Muscle of back (tissue), 11 donors: Measurements from ENCODE around the gene BTN3A1. TPM values are rescaled to one million over a fixed set of nuclear protein-coding genes. Genes with fewer than 3 reads are reported as not detected.
"Not testable (repeated sequence)": the region's sequence is repeated elsewhere in the genome, so short reads cannot be mapped to it uniquely, and the experiment has no call there.

Source experiments
- DNase-seq, 3 donors: peaks; one replicate each; pipeline versions ENCODE4 v3.0.0 to v3.0.0-alpha.2; 2013
- polyA plus RNA-seq, 10 donors: library from polyadenylated mRNA; unstranded; fragments of 120-200 nt; gene quantifications; one replicate each; pipeline ENCODE4 v1.2.1, GENCODE V29; 2013; ENCODE audit not compliant: insufficient read length in 10 of 10

Gene BTN3A1
- polyA plus RNA-seq, 10 donors, result 18.2 to 37.0 (median 22.1) TPM

DNA sequence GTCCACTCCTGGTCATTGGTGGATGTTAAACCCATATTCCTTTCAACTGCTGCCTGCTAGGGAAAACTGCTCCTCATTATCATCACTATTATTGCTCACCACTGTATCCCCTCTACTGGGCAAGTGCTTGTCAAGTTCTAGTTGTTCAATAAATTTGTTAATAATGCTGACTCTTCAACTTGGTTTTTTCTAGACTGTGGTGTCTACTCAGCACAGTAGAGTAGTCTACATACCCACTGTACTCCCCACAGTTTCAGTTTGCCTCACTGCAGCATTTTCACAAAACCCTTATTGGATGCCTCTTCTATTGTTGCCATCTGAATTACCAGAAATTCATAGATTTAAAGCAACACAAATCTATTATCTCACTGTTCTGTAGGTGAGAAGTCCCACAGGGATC is 23.9 kb upstream of the BTN3A1 start:
- not testable (repeated sequence) for DNase-seq

DNA sequence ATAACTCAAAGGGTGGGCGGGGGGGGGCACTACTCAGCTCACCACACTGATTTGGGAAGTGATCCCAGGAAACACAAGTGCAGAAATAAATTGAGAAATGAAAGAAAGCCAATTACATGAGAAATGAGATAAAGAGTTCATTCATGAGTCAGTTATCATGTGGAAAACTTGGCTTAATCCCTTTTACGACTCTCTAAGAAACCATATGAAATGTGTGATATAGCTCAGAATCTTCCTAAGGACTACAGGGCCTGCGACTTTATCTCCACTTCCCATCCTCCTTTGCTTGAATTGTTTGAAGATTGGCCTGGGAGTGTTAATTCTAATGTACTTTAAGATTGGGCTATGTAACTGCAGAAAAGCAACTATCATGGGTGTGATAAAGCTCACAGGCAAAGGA is 22.8 kb upstream of the BTN3A1 start:
- no peak for DNase-seq

DNA sequence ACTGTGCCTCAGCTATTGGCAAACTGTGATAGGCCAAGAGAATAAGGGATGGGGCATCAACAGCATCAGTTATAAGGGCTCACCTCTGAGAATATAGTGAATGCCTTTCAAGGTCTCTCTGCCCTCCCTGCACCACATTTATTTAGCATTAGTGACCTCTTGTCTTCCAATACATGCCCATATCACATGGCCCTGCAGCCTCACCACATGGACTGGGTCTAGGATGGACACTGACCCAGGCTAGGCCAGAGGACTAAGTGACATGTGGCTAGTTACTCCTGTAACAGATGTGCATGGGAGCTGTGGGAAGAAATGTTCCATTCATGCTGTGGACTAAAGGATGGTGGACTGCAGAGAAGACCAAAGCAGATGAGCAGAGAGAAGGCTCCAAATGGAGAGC is 22.3 kb upstream of the BTN3A1 start:
- no peak for DNase-seq

DNA sequence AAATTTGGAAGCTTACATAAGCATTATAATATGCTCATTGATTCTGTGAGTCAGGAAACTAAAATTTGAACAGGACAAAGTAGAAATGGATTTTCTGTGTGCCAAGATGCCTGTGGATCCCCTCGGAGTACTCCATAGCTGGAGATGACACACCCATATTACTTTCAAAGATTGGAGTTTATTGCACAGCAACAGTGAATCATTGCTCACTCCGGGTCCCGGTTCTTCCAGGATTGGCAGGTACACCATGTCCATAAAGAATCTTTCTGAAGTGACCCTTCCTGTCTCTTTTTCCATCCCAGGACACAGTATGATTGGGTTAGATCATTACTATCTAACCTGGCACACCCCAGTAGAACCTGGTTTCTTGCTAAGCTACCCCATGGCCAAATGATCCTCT is 21.8 kb upstream of the BTN3A1 start:
- no peak for DNase-seq

DNA sequence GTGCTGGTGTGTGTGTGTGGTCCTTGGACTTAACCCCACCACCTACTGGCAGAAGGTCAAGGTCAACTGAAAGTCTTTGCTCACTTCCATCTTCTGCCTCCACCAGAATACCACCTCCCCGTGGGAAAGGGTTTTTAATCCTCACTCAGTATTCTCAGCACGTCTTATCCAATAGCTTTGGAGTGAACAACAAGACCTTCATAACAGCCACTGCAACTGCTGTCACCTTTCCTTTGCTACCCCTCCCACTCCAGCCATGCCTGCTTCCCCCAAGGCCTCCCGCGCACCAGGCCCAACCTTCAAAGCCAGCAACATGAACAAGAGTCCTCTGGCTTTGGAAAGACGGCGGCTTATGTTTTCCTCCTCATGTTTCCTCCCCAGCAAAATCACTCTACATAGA is 20.0 kb upstream of the BTN3A1 start:
- DNase-seq, result no peak

DNA sequence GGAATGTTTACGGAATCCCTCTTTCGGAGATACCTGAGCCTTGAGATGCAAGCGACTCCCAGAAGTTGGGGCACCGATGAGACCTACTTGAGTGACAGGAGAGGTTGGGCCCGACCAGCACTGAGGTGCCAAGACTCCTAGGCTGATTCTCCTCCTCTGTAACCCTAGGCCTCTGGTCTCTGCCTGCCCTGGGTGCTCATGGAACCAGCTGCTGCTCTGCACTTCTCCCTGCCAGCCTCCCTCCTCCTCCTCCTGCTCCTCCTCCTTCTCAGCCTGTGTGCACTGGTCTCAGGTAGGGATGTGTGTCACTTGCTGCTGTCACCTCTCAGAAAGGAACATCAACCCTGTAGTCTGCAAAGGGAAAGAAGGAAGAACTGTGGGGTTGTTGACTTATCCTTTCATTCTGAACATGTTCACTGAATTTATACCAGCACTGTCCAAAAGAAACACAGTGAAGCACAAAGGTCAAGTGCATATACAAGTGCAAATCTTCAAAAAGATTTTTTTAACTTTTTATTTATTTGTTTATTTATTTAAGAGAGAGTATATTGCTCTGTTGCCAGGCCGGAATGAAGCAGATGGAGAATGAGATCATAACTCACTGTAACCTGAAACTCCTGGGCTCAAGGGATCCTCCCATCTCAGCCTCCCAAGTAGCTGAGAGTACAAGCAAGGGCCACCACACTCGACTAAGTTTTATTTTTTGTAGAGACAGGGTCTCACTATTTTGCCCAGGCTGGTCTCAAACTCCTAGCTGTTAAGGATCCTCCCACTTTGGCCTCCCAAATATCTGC is 18.3 kb upstream of the BTN3A1 start:
- DNase-seq, result peak in 1 of 3 donors; percentile 71

DNA sequence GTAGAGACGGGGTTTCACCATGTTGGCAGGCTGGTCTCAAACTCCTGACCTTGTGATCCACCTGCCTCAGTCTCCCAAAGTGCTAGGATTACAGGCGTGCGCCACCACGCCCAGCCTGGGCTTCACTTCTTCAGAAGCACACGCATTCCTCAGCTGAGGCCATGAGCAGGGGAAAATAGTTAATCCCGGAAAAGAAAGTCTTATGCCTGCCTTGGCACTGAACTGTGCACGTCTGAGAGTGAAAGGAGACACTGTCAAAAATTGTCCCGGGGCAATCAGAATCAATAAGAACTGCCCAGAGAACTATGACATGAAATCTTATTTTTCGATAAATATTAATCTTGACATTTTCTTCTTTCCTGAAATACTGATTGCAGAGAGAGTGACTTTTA is 16.3 kb upstream of the BTN3A1 start:
- DNase-seq, result no peak

DNA sequence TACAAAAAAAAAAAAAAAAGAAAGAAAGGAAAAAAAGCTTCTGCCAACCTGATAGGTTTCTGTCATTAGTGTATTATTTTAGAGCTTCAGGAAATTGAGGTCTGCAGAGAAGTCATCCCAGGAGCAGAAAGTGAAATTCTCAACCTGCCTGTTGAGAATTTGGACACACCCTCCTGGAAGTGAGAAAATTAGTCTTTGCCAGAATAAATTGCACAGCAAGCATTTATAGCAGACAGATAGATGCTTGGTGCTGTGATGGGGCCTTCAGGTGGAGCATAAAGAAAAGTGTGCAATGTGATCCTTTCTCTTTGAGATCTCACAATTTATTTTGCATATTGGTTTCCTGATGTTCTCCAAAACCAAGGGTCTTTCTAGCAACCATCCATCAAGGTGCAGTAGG is 14.5 kb upstream of the BTN3A1 start:
- no peak for DNase-seq

DNA sequence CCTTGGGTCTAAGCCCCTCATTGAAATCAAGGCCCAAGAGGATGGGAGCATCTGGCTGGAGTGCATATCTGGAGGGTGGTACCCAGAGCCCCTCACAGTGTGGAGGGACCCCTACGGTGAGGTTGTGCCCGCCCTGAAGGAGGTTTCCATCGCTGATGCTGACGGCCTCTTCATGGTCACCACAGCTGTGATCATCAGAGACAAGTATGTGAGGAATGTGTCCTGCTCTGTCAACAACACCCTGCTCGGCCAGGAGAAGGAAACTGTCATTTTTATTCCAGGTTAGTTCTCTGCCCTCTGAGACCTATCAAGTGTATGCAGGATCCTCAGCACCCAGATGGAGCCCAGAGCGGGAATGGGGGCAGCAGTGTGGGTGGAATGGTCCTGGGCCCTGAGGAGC is 14.1 kb upstream of the BTN3A1 start:
- no peak for DNase-seq

DNA sequence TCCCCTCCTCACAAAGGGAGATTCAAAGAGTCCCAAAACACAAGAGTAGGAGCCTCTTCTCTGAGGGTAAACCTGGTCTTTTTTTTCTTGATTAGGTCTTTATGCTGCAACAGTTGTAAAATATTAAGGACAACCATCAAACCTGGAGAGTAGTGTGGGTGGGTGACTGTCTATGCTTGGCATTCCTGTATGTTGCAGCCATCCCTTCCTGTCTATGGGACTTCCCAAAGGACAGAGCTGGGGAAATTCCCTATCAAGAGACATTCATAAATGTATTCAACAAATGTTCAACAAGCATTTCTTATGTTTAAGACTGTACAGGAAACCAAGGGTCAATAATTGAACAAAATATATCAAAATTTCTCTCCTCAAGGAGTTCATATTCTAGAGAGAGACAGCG is 13.6 kb upstream of the BTN3A1 start:
- DNase-seq, result no peak

DNA sequence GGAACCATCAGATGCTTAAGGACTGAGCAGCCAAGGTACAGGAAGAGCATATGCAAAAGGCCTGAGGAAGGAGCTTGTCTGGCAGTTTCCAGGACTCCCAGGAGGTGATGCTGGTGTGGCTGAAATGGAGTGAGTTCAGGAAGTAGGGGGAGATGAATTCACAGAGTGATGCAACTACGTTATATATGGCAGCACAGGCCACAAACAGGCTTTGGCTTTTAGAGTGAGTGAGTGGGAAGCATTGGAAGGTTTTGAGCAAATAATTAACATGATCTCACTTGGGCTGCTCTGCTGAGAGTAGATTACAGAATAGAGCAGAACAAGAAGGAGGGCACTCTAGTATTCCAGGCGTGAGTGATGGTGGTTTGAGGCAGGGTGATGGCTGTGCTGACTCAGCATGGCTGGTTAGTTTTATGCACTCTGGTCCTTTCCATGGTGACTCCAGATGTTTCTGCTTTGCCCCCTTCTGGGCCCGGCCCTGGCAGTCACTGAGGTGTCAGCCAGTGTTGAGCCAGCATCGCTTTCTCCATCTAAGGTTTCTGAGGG is 12.7 kb upstream of the BTN3A1 start:
- no peak for DNase-seq

DNA sequence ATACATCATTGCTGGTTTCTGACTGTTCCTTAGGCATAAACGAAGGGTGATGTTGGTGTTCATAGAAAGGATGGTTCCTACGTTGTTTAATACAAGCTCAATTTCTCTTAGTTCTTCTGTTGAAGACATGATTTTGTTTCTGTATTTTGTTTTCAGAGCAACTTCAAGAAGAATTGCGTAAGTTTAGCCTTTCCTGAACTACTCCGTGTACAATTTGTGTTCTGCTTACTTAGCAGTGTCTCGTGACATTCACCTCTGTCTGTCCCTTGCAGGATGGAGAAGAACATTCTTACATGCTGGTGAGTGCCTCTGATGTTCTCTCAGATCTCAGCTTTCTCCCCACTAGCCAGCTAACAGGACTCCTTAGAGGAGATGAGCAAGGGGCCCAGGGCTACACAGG is 11.5 kb upstream of the BTN3A1 start:
- no peak for DNase-seq

DNA sequence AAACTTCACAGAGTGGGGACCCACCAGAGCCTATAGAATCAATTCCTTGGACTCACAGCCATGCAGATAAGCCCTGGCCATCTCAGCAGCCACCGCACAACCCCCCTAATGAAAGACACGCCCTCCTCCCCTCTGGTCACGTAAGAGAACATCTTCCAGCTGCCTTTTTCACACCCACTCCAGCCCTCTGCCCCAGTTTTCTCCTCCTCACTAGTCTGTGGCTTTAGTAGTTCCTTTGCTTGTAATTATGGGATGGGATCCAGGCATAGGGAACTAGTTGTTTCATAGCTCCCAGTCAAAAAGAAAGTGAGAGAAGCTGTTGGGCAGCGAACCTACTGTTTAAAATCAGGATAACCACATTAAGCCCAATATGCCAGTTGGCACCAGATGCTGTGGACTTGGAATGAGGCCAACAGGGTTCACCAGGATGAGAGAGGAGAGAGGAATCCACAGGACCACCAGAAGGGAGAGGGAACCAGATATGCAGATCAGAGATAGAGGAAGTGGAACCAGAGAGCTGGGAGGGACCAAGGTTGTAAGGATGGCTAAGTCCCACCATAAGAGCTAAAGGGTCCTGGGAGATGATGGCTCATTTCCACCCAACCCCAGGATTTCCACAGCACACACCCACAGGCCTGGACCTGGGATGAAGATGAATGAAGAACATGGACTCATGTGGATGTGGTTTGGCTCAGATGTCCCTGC is 9.0 kb upstream of the BTN3A1 start:
- no peak for DNase-seq

DNA sequence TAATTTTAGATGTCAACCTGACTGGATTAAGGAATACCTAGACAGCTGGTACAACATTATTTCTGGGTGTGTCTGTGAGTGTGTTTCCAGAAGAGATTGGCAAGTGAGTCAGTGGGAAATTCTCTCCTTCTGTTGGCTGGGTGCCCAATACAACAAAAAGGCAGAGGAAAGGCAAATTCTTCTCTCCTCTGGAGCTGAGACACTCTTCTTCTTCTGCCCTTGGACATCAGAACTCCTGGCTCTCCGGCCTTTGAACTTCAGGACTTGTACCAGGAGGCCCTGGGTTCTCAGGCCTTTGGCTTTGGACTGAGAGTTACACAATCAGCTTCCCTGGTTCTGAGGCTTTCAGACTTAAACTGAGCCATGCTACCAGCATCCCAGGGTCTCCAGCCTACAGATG is 7.8 kb upstream of the BTN3A1 start:
- DNase-seq, result peak in 1 of 3 donors; percentile 37

DNA sequence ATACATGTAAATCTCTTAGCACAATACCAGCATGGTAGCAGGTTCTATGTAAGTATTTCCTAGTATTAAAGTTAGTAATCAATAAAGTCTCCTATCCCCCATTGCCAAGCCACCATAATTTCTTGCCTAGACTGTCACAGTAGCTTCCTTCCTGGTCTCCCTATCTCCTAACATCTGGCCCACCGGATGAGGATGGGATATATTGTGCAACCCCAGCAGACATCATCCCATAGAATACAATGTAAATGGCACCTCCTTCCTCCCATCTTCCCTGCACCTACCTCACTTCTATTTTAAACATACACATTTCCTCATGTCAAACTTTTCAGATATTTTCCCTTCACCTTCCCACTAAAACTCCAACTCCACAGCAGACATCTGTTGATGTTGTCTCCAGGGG is 3.5 kb upstream of the BTN3A1 start:
- no peak for DNase-seq

DNA sequence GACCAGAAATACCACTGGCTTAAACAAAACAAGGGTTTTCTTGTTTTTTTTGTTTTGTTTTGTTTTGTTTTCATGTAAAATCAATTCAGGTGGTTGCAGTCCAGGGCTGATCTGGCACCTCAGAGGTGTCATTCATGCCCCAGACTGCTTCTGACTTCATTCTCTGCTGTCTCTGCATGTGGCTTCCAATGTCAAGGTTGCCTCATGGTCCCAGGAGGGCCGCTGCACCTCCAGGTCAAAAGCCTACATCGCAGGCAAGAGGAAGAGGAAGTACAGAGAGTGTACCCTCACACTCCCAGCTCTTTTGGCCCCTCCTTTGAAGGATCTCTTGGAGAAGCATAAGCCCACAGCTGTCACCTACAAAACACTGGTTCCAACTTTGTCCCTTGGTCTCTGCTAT is 1.4 kb upstream of the BTN3A1 start:
- DNase-seq, result no peak

DNA sequence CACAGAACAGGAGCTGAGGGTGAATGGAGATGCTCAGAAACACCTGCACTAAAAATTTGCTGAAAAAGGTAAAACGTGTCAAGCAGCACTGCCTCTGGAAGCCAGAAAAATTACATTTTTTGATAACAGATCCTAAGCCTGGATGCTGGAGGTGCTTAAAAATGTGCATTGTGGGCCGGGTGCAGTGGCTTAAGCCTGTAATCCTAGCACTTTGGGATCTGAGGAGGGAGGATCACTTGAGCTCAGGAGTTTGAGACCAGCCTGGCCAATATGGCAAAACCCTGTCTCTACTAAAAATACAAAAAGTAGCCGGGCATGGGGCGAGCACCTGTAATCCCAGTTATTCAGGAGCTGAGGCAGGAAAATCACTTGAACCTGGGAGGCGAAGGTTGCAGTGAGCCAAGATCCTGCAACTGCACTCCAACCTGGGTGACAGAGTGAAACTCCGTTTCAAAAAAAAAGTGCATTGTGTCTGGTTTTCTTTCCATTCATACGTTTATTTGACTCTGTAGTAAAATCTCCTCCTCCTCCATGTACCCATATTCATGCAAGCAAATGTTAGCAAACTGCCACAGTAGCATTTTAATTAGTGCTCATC is 587 bp upstream of the BTN3A1 start:
- DNase-seq, result peak in 1 of 3 donors; percentile 20

DNA sequence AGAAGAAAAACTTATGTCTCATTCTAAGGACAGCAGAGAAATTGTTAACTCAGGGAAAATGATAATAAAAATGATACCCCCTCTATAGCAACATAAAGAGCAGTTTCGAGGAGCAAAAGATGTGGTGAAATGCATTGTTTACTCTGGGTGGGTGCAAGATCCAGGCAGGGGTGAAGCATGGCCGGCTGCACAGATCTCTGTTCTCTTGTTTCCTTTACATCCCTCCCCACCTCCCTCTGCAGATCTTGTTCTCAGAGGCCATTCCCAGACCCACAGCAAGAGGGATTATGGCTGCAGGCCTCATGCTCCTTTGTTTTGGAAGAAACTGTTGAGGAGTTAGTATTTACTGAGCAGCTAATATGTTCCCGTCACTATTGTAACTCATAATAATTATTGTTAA is 1.8 kb downstream of the BTN3A1 start:
- DNase-seq, result no peak

DNA sequence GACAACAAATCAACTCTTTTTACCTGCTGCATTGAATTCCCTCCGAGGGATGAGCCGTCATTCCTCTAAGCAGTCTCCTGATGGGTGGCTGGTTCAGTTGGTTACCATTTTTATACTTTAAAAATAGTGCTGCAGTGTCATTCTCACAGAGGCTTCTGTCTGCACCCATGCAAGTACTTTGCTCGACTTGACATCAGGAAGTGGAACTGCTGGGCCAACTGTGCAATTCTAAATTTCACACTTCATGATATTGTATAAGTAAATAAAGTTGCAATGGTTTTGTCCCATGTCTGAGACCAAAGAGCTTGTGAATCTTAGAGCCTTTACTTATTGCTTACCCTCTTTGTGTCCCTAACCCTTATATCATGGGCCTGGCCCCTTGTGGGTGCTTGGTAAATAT is 2.5 kb downstream of the BTN3A1 start:
- DNase-seq, result no peak

DNA sequence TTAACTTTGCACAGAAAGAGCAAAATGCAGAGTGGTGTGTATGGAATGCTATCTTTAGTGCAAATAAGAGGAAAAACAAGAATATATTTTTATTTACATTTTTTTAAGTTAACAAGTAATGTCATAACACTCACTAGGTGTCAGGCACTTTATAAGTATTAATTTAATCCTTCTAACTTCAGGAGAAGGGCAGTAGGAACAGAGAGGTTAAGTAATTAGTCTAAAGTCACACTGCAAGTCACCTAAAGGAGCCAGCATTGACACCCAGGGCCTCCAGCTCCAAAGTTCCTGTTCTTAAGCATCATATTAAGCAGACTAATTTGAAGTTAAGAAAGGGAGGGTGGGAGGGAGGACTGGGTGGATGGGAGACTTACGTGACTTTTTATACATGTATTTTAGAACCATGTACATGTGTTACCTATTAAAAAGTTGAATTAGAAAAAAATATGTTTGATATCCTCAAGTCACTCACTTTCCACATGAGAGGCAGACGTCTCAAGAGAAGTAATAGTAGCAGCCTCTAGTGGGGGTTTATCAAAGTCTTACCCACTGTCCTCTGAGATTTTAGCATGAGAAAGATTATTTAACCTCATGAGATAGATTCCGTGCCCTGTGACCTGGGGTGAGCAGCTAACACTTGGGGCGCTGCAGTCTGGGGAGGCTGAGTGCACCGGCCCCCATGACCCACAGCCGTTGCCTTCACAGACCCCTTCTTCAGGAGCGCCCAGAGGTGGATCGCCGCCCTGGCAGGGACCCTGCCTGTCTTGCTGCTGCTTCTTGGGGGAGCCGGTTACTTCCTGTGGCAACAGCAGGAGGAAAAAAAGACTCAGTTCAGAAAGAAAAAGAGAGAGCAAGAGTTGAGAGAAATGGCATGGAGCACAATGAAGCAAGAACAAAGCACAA is 7.0 kb downstream of the BTN3A1 start:
- DNase-seq, result no peak

DNA sequence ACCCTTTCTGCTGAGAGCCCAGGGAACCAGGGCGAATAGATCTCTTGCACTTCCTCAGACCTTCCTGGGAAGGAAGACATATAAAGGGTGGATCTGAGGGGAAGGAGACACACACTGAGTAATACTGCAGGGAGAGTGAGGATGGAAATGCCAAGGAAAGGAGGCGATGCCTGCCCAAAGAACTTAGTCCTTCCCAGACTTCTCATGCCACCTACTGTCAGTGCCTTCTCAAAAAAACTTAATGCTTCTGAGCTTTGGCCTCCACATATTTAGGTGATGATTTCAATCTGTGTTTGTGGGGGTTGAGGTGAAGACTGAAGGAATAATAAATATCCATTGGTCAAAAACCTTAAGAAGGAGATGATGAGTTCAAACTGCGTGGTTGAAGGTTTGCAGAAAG is 9.7 kb downstream of the BTN3A1 start:
- no peak for DNase-seq

DNA sequence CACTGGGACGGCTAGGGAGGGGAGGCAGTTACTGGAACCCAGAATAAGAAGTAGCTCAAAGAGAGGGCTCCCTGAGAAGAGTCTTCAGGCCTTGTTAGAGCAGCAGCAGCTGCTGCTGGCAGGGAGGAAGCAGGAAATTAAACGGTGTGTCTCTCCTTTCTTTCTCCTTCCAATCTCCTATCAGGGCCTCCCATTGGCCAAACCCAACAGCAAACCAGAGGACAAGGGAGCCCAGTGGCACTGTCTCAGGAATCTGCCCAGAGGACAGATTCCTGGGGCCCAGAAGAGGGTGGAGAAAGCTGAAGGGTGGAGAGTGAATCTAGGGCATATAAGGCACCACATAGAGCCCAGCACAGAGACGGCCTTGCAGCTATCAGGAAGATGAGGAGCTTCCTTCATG is 10.2 kb downstream of the BTN3A1 start:
- DNase-seq, result no peak
